AG04450 (cell line): Measurements from ENCODE around the gene FBXO7. TPM values are rescaled to one million over a fixed set of nuclear protein-coding genes. Genes with fewer than 3 reads are reported as not detected.

Experiments used
- CTCF ChIA-PET: fragments of 300-600, 350-600 bp; formaldehyde crosslinking; extraction: SDS; loops from one replicate; lab custom pipeline; 2022; ENCODE audit warnings: antibody characterized with exemption, inconsistent platforms; lab: Charles Lee
- POLR2A ChIA-PET: fragments of 350-600 bp; formaldehyde crosslinking; extraction: SDS; loops from one replicate; lab custom pipeline; 2021; ENCODE audit warnings: antibody characterized with exemption, inconsistent platforms; lab: Yijun Ruan, JAX
- DNase-seq: peaks from one replicate; pipeline ENCODE4 v3.0.0-alpha.2; 2011; ENCODE audit warnings: low read depth, low spot score
- H3K27ac ChIP-seq: one replicate; pipeline ENCODE4 v1.5.1; 2012; ENCODE audit warnings: low read depth, low read length, control low read depth
- H3K27me3 ChIP-seq: one replicate; pipeline ENCODE4 v1.6.0; 2012; ENCODE audit warnings: low read length; ENCODE audit not compliant: control insufficient read depth, insufficient read depth
- H3K4me3 ChIP-seq: 2 replicates; pipeline ENCODE4 v1.5.1; 2011; ENCODE audit warnings: mild to moderate bottlenecking, low read depth, low read length, control low read depth
- H3K9me3 ChIP-seq: 2 replicates; pipeline ENCODE4 v1.5.1; 2012; ENCODE audit warnings: low read length; ENCODE audit not compliant: control insufficient read depth, insufficient read depth
- polyA plus RNA-seq: library from polyadenylated mRNA; depleted of rRNA; stranded (reverse); fragments of >200 nt; gene quantifications from 2 replicates; pipeline ENCODE4 v1.2.3, GENCODE V29; 2011
- TF ChIP-seq, protein P1 (sequence below): IDR thresholded peaks from 2 replicates; pipeline ENCODE4 v1.5.1; 2011; ENCODE audit warnings: low read depth, low read length, control low read depth, inconsistent platforms

The FBXO7 gene
- polyA plus RNA-seq, 1 experiment = 156 TPM

DNA sequence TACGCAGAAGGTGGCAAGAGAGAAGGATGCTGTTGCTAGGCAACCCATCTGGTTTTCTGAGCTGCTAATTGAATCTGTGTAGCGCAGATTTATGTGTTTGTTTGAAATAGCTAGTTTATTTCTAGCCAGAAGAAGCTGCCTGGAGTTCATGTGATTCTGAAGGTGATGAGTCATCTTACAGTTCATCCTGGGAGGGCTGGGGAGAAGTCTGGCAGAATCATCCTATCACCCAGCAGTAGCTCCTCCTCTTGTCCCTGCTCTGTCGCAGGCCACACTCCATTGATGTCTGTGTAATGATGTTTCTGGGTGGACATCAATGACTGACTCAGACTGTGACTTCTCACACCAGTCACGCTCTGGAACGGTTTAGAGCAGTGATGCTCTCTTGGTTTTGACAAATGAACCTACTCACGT, 4.8 kb upstream of the FBXO7 start:
- CTCF ChIA-PET = interaction anchor here (0.6 to 2.9 kb wide), 8 partner anchors 17 to 531 kb away, joined by 3 to 12 read pairs (median 4); partner anchors contain the start of gene RTCB
- POLR2A ChIA-PET = interaction anchor here (1.4 kb wide), 1 partner anchor 332 kb away, joined by 4 read pairs; the partner anchor contains the start of gene TIMP3
- H3K9me3 ChIP-seq = no peaks in the 10 kb centered on the region

DNA sequence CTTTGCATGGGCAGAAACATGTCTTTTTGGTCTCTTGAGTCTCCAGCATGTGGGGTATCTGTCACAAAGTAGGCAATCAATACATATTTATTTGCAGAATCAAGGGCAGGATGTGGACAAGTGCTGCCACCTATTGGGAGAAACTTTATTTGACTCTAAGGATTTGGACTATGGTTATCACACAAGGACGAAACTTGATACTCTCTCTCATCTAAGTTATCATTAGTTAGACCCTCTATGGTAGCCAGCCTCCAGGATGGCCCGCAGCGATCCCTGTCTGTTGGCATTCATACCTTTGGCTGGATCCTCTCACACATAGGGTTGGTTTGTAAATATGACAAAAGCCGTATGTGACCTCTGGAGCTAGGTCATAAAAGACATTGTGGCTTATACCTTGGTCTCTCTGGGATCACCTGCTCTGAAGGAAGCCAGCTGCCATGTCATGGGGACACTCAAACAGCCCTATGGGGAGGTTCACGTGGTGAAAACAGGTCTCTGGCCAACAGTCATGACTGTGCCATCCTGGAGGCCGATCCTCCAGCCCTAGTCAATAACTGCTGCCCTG, 1.1 kb upstream of the FBXO7 start:
- H3K4me3 ChIP-seq = peak overlapping the region; percentile 90
- POLR2A ChIA-PET = interaction anchor here (0.6 kb wide), 1 partner anchor 56 kb away, joined by 3 read pairs; no protein-coding TSS in a partner anchor

More for the DNA sequence above, 4.8 kb upstream of the FBXO7 start:
- TF ChIP-seq, protein P1, sequence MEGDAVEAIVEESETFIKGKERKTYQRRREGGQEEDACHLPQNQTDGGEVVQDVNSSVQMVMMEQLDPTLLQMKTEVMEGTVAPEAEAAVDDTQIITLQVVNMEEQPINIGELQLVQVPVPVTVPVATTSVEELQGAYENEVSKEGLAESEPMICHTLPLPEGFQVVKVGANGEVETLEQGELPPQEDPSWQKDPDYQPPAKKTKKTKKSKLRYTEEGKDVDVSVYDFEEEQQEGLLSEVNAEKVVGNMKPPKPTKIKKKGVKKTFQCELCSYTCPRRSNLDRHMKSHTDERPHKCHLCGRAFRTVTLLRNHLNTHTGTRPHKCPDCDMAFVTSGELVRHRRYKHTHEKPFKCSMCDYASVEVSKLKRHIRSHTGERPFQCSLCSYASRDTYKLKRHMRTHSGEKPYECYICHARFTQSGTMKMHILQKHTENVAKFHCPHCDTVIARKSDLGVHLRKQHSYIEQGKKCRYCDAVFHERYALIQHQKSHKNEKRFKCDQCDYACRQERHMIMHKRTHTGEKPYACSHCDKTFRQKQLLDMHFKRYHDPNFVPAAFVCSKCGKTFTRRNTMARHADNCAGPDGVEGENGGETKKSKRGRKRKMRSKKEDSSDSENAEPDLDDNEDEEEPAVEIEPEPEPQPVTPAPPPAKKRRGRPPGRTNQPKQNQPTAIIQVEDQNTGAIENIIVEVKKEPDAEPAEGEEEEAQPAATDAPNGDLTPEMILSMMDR = no peak
- no peak overlapping the region for H3K4me3 ChIP-seq
- peaks cover 3% of the 10 kb centered on the region for H3K27me3 ChIP-seq
- DNase-seq = peak; percentile 32
- H3K27ac ChIP-seq = no peak overlapping the region

DNA sequence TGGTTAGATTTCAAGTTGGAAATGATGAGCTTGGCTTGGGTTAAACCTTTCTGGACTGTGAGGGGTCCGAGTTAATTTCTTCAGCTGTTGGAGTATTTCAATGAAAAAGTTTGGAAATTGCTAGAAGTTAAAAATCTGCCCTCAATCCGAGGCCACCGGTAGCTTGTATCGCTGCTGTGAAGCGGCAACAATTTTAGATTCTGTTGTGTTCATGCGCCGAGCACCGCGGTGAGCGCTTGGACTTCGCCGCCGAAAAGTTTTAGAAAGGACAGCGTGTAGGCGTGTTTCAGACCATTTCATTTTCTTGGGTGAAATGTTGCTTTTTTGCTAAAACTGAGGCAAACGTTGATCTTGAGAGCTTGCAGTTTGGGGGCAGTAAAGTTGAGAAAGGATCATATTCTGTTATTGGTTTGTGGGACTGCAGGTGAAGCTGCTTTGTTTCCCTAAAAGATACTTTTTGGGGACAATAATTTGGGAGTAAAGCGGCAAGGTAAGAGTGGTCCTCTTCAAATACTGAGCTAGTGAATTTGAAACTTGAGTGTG, 928 bp downstream of the FBXO7 start:
- Histone ChIP-seq H3K27me3 (no peaks in the 10 kb centered on the region), H3K9me3 (no peaks in the 10 kb centered on the region), H3K4me3 (peak overlapping the region; percentile 90), H3K27ac (peak overlapping the region; percentile 90)
- ChIA-PET POLR2A (interaction anchor here (0.7 to 2.2 kb wide), 3 partner anchors 327 to 510 kb away, joined by 3 to 16 read pairs (median 3); partner anchors contain the start of gene TIMP3), CTCF (interaction anchor here (0.6 to 4.1 kb wide), 13 partner anchors 10 to 526 kb away, joined by 3 to 33 read pairs (median 5); partner anchors contain the start of gene RTCB)
- TF ChIP-seq, protein P1 = no peak
- DNase-seq = no peak

More for the DNA sequence above, 1.1 kb upstream of the FBXO7 start:
- Histone ChIP-seq H3K27me3 (no peaks in the 10 kb centered on the region), H3K27ac (no peak overlapping the region), H3K9me3 (no peaks in the 10 kb centered on the region)
- TF ChIP-seq, protein P1 = peak; percentile 67
- CTCF ChIA-PET = interaction anchor here (0.6 to 4.1 kb wide), 18 partner anchors 8 to 528 kb away, joined by 3 to 33 read pairs (median 4); partner anchors contain the start of gene RTCB
- DNase-seq = peak; percentile 44

DNA sequence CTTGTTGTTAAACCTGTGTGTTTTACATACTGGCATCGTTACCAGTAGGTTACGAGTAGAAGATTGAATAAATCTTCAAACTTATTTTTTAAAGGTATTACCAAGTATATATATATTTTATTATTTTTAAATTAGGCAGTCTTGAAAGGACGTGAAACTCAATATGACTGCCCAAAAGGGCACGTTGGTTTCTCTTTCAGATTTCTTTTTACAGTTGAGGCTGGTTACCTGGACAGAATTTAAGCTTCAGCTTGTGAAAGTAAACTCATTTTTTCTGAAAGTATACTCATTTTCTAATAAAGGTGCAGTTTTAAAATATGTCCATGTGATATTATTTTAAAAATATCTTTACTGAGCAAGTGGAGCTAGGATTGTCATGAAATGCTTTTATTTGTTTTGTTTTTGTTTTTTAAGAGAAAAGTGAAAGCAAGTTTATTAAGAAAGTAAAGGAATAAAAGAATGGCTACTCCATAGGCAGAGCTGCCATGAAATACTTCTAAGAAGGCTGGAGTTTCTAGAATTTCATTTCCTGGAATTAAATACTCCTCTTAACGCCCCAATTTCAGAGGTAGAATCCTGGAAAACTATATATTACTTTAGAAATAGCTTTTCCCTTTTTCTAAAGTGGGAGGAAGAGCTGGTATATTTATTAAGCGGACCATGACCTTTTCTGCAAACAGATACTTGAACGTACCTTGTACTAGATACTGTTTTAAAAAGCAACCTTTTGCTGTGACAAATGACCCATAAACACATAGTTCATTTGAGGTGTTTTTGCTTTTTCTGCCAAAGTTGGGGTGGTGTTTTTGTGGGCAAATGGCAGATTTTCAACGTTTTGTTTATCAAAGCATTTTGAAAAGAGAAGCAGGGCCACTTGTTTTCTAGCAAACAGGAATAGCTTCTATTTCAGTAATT, 1.9 kb downstream of the FBXO7 start:
- Histone ChIP-seq H3K9me3 (no peaks in the 10 kb centered on the region), H3K4me3 (peak overlapping the region; percentile 90), H3K27ac (no peak overlapping the region), H3K27me3 (no peaks in the 10 kb centered on the region)
- DNase-seq = no peak
- ChIA-PET CTCF (interaction anchor here (0.9 to 4.1 kb wide), 8 partner anchors 9 to 541 kb away, joined by 3 to 33 read pairs (median 6); partner anchors contain the start of gene RTCB), POLR2A (interaction anchor here (1.0 to 2.2 kb wide), 2 partner anchors 326 to 509 kb away, joined by 3 to 16 read pairs; partner anchors contain the start of gene TIMP3)
- TF ChIP-seq, protein P1 = no peak
